NCI-H82 treated with DMSO at 0.1 percent for 48 hours (cell line): ENCODE results near the gene PGLYRP1.
A peak's percentile ranks its signal among the peaks of the same experiment; 100 is the strongest.

Source experiments
- DNase-seq: peaks from one replicate; lab custom pipeline; 2025; ENCODE audit not compliant: unreplicated experiment; lab: John Stamatoyannopoulos, UW

Gene PGLYRP1

DNA sequence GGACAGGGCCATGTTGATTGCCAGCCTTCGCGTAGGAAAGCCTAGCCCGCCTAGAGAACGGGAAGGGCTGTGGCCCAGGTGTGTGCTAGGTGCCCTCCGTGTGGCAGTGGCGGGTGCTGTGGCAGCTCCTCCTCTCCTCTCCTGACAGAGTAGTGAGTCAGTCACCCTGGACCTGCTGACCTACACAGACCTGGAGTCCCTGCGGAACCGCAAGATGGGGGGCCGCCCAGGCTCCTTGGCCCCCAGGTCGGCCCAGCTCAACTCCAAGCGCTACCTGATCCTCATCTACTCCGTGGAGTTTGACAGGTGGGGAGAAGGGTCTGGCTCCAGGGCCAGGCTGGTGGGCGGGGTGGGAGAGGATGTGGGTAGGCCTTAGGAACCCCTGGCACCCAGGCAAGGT is 16.4 kb downstream of the PGLYRP1 start:
- no peak for DNase-seq

DNA sequence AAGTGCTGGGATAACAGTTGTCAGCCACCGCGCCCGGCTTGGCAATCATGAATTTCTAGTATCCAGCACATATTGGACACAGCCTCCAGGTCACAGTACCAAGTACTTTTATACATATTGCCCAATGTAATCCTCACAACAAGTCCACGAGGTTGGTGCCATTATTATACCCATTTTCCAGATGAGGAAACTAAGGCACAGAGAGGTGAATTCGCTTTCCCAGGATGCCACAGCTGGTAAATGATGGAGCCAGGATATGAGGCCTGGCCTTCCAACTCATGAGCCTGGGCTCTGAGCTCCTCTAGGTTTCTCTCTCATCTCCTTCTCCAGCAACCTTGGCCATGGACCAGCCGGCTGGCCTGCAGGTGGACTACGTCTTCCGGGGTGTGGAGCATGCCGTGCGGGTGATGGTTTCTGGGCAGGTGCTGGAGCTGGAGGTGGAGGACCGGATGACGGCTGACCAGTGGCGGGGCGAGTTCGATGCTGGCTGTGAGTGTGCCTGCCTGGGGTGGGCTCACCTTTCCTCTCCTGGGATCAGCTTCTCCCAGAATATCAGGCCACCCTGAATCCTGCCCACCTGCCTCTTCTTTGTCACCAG is 20.1 kb downstream of the PGLYRP1 start:
- no peak for DNase-seq

DNA sequence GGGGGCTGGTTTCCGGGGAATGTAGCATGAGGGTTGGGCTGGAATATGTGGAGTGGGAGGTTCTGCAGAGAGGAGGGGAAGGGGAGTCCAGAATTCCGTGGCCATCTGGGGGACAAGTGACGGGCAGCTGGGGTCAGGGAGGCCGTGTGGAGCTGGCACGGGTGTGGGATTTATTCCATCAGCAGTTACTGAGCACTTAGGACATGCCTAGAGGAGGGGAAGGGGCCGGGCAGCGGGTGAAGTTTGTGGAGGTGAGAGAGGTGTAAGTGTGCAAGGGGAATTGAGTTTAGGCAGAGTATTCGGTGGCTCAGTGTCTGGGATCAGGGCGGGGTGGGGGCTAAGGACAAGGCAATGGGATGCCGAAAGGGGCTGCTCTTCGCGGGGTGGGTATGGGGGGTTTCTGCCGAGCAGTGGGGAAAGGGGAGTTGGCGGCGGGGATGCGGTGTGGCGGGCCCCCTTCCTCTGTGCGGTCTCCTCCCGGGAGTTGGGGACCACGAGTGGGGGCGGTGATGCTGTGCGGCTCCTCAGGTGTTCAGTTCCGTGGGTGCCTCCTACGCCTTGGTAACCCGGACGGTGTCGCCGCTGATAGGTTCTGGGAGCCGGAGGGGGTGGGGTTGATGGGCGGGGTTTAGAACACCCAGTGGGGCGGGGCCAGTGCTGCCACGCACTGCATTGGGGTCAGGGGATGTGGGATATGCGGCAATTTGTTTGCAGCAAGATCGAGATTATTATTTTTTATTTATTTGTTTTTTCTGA is 22.2 kb downstream of the PGLYRP1 start:
- peak; percentile 34 for DNase-seq

DNA sequence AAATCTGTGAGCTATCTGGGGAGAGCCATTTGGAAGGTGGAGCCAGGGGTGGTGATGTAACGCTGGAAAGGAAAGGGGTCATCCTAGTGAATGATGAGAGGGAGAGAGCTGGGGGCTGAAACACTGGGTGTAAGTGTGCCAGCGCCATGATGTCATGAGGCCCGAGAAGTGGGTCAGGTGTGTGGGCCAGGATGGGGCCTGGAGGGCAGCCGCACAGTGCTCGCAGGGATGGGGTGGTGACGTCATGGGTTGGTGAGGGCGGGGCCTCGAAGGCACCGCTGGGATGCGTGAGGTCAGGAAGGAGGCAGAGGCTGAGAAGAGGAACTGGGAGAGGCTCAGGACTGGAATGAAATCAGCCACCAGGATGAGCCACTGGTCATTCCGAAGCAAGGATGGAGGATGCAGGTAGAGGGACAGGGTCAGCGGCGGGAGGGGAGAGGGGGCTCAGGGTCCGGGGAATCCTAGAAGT is 23.2 kb downstream of the PGLYRP1 start:
- no peak for DNase-seq

DNA sequence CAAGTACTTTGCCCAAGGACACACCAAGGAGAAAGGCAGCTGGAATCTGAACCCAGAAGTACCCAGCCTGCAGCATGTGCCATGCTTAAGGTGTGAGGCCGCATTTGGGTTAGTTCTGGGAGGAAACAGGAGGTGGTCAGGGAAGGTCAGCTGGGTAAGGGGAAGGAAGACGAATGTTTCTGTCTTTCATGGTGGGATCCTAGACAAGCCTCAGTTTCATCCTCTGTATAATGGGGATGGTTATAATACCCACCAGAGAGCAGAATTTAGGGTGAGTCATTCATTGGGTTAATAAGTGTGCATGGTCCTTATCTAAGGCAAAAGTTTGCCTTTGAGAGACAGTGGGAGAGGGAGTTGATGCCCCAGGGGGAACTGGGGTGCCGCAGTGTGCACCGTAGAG is 24.0 kb downstream of the PGLYRP1 start:
- DNase-seq = no peak

DNA sequence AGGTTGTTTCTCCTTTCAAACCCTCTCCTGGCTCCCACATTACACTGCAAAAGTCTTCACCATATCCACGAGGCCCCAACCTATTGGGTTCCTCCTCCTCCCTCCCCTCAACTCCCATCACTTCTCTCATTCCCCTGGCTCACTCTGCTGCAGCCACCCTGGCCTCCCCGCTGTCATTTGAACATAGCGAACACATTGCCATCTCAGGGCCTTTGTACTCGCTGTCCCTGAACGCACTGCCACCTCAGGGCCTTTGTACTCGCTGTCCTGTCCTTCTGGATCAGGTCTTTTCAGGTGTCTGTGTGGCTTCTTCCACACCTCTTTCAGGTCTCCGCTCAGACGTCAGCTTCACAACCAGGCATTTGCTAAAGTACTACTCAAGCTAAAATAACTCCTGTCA is 25.9 kb downstream of the PGLYRP1 start:
- DNase-seq = no peak

DNA sequence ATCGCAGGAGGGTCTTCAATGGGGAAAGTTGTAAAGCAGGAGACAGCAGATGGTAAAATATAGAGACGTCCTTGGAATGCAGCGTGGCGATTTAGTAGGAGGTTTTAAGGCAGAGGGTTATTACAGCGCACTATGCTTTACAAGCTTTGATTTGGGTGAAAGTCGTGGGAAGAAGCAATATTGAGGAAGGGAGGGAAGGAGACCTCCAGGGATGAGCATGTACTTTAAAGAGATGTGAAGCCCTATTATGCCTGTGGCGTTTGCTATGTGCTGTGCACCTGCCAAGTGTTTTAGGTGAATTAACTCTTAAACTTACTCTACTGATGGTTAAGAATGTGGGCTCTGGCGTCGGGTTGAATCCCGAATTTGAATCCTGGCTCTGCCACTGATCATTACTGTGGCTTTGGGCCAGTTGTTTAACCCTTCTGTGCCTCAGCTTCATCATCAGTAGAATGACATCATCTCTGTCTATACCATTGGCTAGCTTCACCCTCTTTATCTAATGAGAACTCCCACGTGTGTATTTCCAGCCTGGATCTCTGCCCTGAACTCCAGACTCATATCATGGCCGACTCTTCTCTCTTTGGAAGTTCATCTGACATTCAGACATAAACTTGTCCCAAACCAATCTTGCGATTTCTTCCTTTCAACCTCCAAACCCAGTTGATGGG is 27.0 kb downstream of the PGLYRP1 start:
- no peak for DNase-seq

DNA sequence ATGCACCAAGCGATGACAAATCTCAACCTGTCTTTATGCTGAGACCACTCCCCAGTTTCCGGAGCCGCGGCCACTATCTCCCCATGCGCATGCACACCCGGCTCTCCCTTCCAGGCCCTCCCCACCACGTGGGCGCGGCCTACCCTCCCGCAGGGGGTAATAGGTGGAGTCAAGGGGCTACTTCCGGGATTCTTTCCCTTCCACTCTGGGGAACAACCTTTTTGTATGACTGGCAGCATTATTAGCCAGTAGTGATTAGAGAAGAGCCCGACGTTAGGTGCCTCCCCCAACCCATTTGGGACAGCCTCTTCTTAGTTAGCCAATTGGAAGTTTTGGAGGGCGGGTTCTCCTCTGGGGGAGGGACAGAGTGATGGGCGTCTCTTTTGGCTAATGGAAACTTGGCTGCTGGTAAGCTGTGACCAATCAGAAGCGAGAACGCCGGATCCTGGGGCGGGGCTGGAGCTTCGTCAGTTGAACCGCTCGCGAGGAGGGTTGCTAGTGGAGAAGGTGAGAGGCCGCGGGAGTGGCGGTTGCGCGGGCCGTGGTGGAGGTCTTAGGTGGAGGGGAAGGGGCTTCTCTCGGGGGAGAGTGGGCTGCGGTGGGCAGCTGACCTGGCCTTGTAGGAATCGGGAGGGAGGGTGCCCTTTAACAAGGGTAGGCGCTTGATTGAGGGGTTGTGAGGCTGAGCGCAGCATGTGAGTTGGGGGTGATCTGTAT is 27.7 kb downstream of the PGLYRP1 start, which contains the start of gene CCDC61:
CCDC61 (plus strand) TSS at position 470 of the 717 bp plus-strand sequence. CDS start 7,552 bp downstream, outside the sequence.
- DNase-seq = peak; percentile 100

DNA sequence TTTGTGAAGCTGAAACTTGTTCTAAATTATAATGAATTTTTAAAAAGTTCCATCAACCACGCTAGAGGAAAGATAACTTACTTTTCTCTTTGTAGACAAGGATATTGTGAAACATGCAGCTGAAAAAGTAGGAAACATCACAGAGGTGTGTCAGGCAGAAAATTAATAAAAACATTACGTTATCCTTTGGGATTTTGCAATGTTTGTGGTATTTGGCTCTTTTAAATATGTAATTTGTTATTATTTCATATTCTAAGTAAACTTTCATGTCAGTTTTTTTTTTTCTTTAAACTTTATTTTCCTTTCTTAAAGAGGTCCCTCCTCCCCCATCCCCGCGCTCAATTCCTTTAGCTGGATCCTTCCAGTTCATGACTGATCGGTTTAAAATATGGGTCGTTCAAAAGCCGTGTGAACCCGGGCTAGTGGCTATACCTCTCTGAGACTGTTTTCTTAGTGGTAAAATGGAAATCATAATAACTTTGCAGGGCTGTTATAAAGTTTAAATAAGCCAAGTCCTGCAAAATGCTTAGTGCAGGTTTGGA is 28.3 kb downstream of the PGLYRP1 start:
- DNase-seq = no peak

DNA sequence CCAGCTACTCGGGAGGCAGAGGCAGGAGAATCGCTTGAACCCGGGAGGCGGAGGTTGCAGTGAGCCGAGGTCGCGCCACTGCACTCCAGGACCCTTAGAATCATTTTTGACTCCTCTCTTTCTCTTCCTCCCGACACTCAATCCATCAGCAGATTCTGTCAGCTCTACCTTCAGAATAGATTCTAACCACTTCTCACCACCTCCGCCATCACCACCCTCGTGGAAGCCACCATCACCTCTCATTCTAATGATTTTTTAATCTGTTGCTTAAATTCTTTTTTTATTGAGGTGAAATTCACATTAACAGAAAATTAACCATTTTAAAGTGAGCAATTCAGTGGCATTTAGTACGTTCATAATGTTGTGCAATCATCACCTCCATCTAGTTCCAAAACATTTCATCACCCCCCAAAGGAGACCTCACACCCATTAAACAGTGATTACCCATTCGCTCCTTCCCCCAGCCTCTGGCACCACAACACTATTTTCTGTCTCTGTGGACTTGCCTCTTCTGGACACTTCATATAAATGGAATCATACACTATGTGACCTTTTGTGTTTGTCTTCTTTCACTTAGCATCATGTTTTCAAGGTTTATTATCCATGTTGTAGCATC is 32.6 kb downstream of the PGLYRP1 start:
- no peak for DNase-seq

DNA sequence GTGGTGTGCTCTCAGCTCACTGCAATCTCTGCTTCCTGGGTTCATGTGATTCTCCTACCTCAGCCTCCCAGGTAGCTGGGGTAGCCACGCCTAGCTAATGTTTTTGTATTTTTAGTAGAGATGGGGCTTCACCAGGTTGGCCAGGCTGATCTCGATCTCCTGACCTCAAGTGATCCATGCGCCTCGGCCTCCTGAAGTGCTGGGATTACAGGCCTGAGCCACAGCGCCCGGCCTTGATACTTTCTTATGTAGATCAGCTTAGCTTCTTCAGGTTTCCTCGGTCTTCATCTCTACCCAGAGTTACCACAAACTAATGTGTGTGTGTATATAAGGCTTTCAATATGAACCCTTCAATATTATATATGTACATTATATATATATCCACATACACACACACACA is 37.5 kb downstream of the PGLYRP1 start:
- DNase-seq = no peak

DNA sequence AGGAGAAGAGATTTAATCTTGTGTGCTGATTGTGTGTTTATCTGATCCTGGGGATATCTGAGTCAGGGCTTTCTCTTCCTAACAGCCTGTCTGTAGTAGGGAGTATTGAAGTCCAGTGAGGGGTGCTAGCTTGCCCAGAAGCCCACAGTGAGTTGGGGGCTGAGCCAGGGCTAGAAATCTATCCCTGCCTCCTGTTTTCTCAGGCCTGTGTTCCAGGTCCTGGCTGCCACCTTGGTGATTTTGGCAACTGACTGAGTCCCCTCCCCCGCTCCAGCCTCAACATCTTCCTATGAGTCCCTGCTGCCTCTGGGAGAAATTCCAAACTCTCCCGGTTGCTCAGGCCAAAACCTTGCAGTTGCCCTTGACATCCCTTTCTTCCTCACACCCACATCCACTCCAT is 41.5 kb downstream of the PGLYRP1 start:
- no peak for DNase-seq

DNA sequence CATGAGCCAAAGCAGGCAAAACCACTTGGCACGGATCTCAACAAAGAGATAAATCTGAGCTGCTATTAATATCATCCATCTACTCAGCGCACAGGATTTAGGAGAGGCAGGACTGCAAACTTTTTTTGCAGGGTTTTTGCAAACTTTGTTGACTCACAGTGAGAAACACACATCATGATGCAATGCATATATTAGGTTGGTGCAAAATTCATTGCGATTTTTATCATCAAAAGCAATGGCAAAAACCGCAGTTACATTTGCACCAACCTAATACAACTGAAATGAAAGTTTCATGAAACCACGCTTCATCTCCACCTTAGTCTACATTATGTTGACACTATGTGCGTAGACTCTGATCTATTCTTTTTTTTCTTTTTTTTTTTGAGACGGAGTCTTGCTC is 44.7 kb downstream of the PGLYRP1 start:
- DNase-seq = no peak

DNA sequence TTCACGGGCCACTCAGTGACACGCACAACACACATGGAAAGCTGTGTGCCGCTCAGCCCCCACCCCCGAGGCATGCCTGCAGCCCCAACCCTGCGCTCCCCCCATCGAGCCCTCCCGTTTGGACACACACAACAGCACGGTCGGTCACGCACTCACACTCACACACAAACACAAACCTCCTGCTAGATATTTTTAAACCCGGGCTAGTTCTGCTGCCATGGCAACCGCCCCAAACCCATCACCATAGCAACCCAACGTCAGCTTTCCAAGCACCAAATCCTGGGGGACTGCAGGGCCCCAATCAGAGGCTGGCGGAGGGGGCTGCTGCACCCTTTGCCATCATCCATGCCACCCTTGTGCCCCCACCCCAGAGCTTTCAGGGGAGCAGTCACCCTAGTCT is 46.7 kb downstream of the PGLYRP1 start:
- no peak for DNase-seq

DNA sequence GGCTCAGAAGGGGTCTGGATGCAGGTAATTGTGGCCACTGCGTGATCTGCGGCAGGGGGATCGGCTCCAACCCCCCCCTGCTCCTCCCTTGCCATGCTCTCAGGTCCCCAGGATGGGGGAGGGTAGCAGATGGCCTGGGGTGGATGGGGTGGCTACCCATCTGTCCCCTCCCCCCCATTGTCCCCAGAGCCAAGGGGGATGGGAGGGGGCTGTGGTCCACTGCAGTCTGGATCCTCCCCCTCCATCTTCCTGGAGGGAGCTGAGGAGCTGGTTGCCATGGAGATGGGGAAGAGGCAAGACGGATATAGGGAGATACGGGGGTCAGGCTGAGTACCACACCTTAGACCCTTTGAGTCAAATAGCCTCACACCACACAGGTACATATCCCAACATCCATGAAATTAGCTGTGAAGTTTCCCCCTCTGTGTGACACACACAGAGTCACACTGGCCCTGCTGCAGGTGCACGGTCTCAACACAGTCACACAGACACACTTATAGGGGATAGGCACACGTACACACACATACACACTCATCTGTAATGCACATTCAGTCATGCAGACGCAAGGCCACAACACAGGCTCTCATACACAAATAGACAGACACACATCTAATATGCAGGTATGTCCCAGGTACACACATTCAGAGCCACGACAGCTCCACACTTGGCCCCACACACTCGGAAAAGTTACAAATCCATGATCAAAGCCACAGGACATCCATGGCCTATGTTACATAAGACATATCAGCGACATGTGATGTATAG is 47.4 kb downstream of the PGLYRP1 start:
- DNase-seq = no peak

DNA sequence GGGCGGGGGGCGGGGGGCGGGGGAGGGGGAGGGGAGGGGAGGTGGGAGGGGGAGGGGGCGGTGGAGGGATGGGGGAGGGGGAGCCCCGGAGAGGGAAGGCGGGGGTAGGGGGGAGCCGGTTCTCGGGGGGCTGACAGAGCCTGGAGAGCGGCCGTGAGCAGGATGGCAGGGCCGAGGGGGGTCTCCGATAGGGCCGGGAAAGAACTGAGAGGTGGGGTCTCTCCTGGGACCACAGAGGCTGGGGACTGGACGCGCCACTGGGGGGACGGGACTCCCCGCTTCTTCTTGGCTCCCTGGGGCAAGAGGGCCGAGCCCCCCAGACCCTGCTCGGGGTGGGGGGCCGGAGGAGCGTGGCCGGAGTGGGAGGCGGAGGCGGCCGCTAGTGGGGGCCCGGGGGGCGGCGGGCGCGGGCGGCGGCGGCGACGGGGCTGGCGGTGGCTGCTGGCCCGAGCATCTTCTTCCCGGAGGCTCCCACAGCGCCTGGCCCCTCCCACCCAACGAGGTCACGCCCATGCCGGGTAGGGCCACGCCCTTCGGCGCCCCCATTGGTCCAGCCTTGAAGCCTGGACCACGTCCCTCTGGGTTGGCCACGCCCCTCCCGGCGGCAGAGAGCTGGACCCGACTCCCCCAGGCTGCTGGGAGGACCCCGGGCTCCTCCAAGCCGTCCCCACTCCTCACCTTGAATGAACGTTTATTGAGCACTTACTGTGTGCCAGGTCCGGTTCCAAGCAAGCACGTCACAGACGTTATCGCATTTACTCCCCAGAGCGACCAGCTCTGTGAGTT is 49.1 kb downstream of the PGLYRP1 start, which contains the start of gene NOVA2:
NOVA2 (minus strand) TSS at position 313 of the 786 bp plus-strand sequence. CDS start 514 bp downstream, outside the sequence.
- DNase-seq = peak; percentile 4

DNA sequence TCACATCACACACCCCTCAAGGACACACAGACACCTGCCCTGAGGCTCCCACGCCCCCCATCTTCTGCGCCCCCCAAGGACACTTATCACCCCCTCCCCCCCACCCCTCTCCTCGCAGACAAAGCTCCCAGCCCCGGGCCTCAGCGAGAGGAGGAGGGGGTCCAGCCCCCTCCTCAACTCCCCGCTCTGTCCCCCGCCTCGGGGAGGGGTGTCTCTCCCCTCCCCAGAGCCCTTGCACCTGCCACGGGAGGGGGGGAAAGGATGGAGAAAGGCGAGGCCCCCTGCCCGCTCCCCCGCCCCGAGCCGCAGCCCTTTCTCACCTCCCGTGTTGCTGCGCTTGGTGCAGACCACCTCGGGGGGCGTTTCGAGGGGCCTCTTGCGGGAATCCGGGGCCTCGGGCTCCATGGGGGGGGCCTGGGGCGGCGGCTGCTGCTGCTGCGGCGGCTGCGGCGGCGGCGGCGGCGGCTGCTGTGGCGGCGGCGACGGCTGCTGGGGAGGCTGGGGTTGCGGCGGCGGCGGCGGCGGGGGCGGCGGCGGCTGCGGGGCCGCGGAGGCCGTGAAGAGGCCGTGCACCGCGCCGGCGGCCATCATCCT is 49.8 kb downstream of the PGLYRP1 start:
- DNase-seq = no peak

DNA sequence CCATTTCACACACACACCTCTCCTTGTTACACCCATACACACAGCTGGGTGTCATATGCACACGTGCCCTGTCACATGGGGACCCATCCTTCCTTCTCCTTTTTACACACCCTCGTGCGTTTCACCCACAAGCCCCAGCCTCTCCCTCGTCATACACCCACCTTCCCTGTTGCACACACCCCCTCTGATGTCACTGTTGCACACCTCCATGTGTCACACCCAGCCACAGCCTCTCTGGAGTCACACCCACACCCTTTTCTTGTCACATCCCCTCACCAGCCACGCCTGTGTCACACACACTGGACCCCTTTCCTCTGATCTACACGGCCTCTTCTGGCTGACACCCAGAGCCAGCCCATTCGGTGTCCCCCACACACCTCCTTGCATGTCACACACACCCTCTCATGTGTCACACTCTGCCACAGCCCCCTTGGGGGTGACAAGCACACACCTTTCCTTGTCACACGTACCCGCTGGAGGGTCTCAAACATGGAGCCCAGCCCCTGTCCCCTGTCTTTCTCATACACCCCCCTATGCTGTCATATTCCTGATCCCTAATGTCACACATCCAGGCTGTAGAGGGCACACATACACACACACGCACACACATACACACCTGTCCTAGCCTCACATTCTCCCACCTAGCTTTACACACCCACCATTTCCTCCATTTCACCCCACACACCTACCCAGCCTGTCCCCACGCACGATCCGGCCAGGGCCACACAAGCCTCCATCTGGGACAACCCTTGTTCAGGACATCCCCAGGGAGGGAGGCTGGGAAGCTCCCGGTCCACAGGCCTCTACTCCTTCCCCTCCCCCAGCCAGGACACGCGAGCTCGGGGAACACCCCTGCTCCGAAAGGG is 50.5 kb downstream of the PGLYRP1 start:
- no peak for DNase-seq
